GM12891 (cell line): ENCODE data around the gene COL19A1.

ENCODE experiments used
- PAX5 ChIP-seq: IDR thresholded peaks from 2 replicates; pipeline ENCODE4 v1.6.1; 2011; ENCODE audit warnings: low read length, moderate library complexity, mild to moderate bottlenecking; ENCODE audit not compliant: insufficient read depth, severe bottlenecking
- POLR2A ChIP-seq: IDR thresholded peaks from 2 replicates; pipeline ENCODE4 v1.6.1; 2011; ENCODE audit warnings: low read depth, low read length, control low read depth
- TAF1 ChIP-seq: IDR thresholded peaks from 2 replicates; pipeline ENCODE4 v1.6.1; 2011; ENCODE audit warnings: low read depth, low read length, control low read depth

GRCh38 chr6:70045413-70045812 lies 179.1 kb downstream of the COL19A1 start:
- TF ChIP-seq TAF1 (no peak), POLR2A (no peak), PAX5 (no peak)
